PFSK-1 (cell line): ENCODE results near the gene PPP1R1B.

Source experiments
- FOXP2 ChIP-seq: optimal IDR thresholded peaks from 2 replicates; pipeline ENCODE3; 2011; ENCODE audit warnings: borderline replicate concordance, control low read depth, inconsistent platforms; ENCODE audit not compliant: insufficient read depth; ENCODE audit errors: extremely low read length, extremely low read depth
- POLR2AphosphoS5 ChIP-seq: IDR thresholded peaks from 2 replicates; pipeline ENCODE4 v1.6.1; 2012; ENCODE audit warnings: low read depth, mild to moderate bottlenecking, control low read depth, low read length, moderate library complexity
- REST ChIP-seq, 2 experiments: IDR thresholded peaks; 2 replicates each; pipeline versions ENCODE4 v1.6.1 to v1.8.0; 2011 to 2012; ENCODE audit warnings: low read depth in 2 of 2, low read length in 2 of 2, control low read depth in 1 of 2, inconsistent platforms in 1 of 2, mild to moderate bottlenecking in 1 of 2, moderate library complexity in 1 of 2; ENCODE audit not compliant: insufficient read depth in 1 of 2
- SIN3A ChIP-seq: IDR thresholded peaks from 2 replicates; pipeline ENCODE4 v1.6.1; 2012; ENCODE audit warnings: mild to moderate bottlenecking, low read length, moderate library complexity, borderline replicate concordance; ENCODE audit not compliant: insufficient read depth
- TAF1 ChIP-seq: IDR thresholded peaks from 2 replicates; pipeline ENCODE4 v1.6.1; 2012; ENCODE audit warnings: low read length, control low read depth, borderline replicate concordance; ENCODE audit not compliant: insufficient read depth

GRCh38 chr17:39617100-39617445 is 9.7 kb upstream of the PPP1R1B start:
- TF ChIP-seq REST (IDR thresholded peaks at IDR 0.05; ENCODE audit: insufficient read depth in 1 of 2, low read depth in 2 of 2, low read length in 2 of 2) (no peak), POLR2AphosphoS5 (no peak), FOXP2 (no peak), TAF1 (no peak), SIN3A (no peak)
